KOPT-K1 (cell line): ENCODE data around the gene CD244.
"Not testable (repeated sequence)": the region's sequence is repeated elsewhere in the genome, so short reads cannot be mapped to it uniquely, and the experiment has no call there.

Source experiments
- H3K27ac ChIP-seq: fragments of 200-600 bp; sonication (generic); 2 replicates; pipeline ENCODE4 v1.5.1; 2016; ENCODE audit warnings: antibody characterized with exemption, mild to moderate bottlenecking, low read depth, low read length; ENCODE audit not compliant: poor library complexity, severe bottlenecking
- H3K36me3 ChIP-seq: fragments of 200-600 bp; sonication (generic); 2 replicates; pipeline ENCODE4 v1.5.1; 2017; ENCODE audit warnings: antibody characterized with exemption, mild to moderate bottlenecking, low read length, moderate library complexity; ENCODE audit not compliant: insufficient read depth
- H3K9me3 ChIP-seq: fragments of 200-600 bp; sonication (generic); 2 replicates; pipeline ENCODE4 v1.5.1; 2017; ENCODE audit warnings: antibody characterized with exemption, low read length, mild to moderate bottlenecking; ENCODE audit not compliant: insufficient read depth, poor library complexity, severe bottlenecking

The CD244 gene

GRCh38 chr1:160798439-160798838, 64.2 kb downstream of the CD244 start:
- no peaks in the 10 kb centered on the region for H3K36me3 ChIP-seq
- H3K27ac ChIP-seq: peak overlapping the region; percentile 68
- H3K9me3 ChIP-seq: no peaks in the 10 kb centered on the region

GRCh38 chr1:160797861-160798273, 64.8 kb downstream of the CD244 start:
- Histone ChIP-seq H3K36me3 (no peaks in the 10 kb centered on the region), H3K27ac (peak overlapping the region; percentile 68), H3K9me3 (no peaks in the 10 kb centered on the region)

- Histone ChIP-seq H3K36me3 (no peaks in the 10 kb centered on the region), H3K27ac (peak overlapping the region; percentile 68), H3K9me3 (no peaks in the 10 kb centered on the region)
Measured at GRCh38 chr1:160797271-160797709, 65.4 kb downstream of the CD244 start.

- no peaks in the 10 kb centered on the region for H3K9me3 ChIP-seq
- no peaks in the 10 kb centered on the region for H3K36me3 ChIP-seq
- H3K27ac ChIP-seq: peak within 1 kb of the TSS; percentile 68
Measured at GRCh38 chr1:160795951-160796383, 66.7 kb downstream of the CD244 start, which contains the start of gene LY9. TSS of gene LY9 (plus strand) at chr1:160796174. CDS start at chr1:160796188, 14 bp downstream.

GRCh38 chr1:160794376-160794775, 68.3 kb downstream of the CD244 start:
- H3K36me3 ChIP-seq: no peaks in the 10 kb centered on the region
- no peaks in the 10 kb centered on the region for H3K9me3 ChIP-seq
- no peak overlapping the region for H3K27ac ChIP-seq

- no peaks in the 10 kb centered on the region for H3K9me3 ChIP-seq
- H3K27ac ChIP-seq: no peak overlapping the region
Measured at GRCh38 chr1:160789702-160790611, 72.7 kb downstream of the CD244 start.

GRCh38 chr1:160789051-160789701, 73.5 kb downstream of the CD244 start:
- H3K36me3 ChIP-seq: no peaks in the 10 kb centered on the region
- no peaks in the 10 kb centered on the region for H3K9me3 ChIP-seq
- no peak overlapping the region for H3K27ac ChIP-seq

More at GRCh38 chr1:160789702-160790611, 72.7 kb downstream of the CD244 start:
- no peaks in the 10 kb centered on the region for H3K36me3 ChIP-seq

- H3K9me3 ChIP-seq, H3K36me3 ChIP-seq: not testable (repeated sequence)
- peak overlapping the region; percentile 53 for H3K27ac ChIP-seq
Measured at GRCh38 chr1:160782988-160783765, 79.5 kb downstream of the CD244 start.

- Histone ChIP-seq H3K9me3 (no peaks in the 10 kb centered on the region), H3K27ac (peak overlapping the region; percentile 53), H3K36me3 (no peaks in the 10 kb centered on the region)
Measured at GRCh38 chr1:160781914-160782689, 80.6 kb downstream of the CD244 start.

- H3K9me3 ChIP-seq: no peaks in the 10 kb centered on the region
- H3K36me3 ChIP-seq: no peaks in the 10 kb centered on the region
- H3K27ac ChIP-seq: peak overlapping the region; percentile 53
Measured at GRCh38 chr1:160781186-160781766, 81.4 kb downstream of the CD244 start.

- Histone ChIP-seq H3K27ac (no peak overlapping the region), H3K9me3 (no peaks in the 10 kb centered on the region), H3K36me3 (no peaks in the 10 kb centered on the region)
Measured at GRCh38 chr1:160780398-160780755, 82.3 kb downstream of the CD244 start.
